WTC11 (cell line): ENCODE measurements around the gene CD28. TPM values are rescaled to one million over a fixed set of nuclear protein-coding genes. Genes with fewer than 3 reads are reported as not detected.

ENCODE experiments used
- ARID4B ChIP-seq: sonication (generic); formaldehyde crosslinking; IDR thresholded peaks from 2 replicates; pipeline ENCODE4 v1.8.0; 2023; ENCODE audit warnings: missing genetic modification reagents, mild to moderate bottlenecking, borderline replicate concordance
- ATF2 ChIP-seq: sonication (generic); formaldehyde crosslinking; IDR thresholded peaks from 2 replicates; pipeline ENCODE4 v1.8.1; 2022; ENCODE audit warnings: low read depth, missing genetic modification reagents, borderline replicate concordance
- ATF3 ChIP-seq: sonication (generic); formaldehyde crosslinking; conservative IDR thresholded peaks from 2 replicates; pipeline ENCODE4 v1.8.1; 2022; ENCODE audit warnings: mild to moderate bottlenecking, missing genetic modification reagents
- CTCF ChIP-seq: fragments of 200-600 bp; IDR thresholded peaks from 2 replicates; pipeline ENCODE4 v1.8.0; 2022; ENCODE audit warnings: antibody characterized with exemption
- ETV6 ChIP-seq: sonication (generic); formaldehyde crosslinking; IDR thresholded peaks from 2 replicates; pipeline ENCODE4 v1.8.1; 2022; ENCODE audit warnings: mild to moderate bottlenecking, missing genetic modification reagents
- MLX ChIP-seq: sonication (generic); formaldehyde crosslinking; IDR thresholded peaks from 2 replicates; pipeline ENCODE4 v1.8.1; 2023; ENCODE audit warnings: mild to moderate bottlenecking, missing genetic modification reagents, moderate library complexity
- NFYB ChIP-seq: sonication (generic); formaldehyde crosslinking; conservative IDR thresholded peaks from 2 replicates; pipeline ENCODE4 v1.8.0; 2022; ENCODE audit warnings: low read depth, missing genetic modification reagents
- NR1H2 ChIP-seq: sonication (generic); formaldehyde crosslinking; IDR thresholded peaks from 2 replicates; pipeline ENCODE4 v1.9.0; 2021; ENCODE audit warnings: mild to moderate bottlenecking, moderate library complexity, missing genetic modification reagents
- NR2C2 ChIP-seq: sonication (generic); formaldehyde crosslinking; IDR thresholded peaks from 2 replicates; pipeline ENCODE4 v1.8.0; 2022; ENCODE audit warnings: mild to moderate bottlenecking, missing genetic modification reagents
- SOX15 ChIP-seq: fragments of 250-450 bp; sonication (Bioruptor Pico); IDR thresholded peaks from 2 replicates; pipeline ENCODE4 v1.9.0; 2021; ENCODE audit warnings: mild to moderate bottlenecking
- TP53 ChIP-seq: sonication (generic); formaldehyde crosslinking; IDR thresholded peaks from 2 replicates; pipeline ENCODE4 v1.8.1; 2023; ENCODE audit warnings: mild to moderate bottlenecking, missing genetic modification reagents
- ZNF263 ChIP-seq: sonication (generic); formaldehyde crosslinking; IDR thresholded peaks from 2 replicates; pipeline ENCODE4 v1.8.1; 2022; ENCODE audit warnings: low read depth, mild to moderate bottlenecking, moderate library complexity, missing genetic modification reagents
- ZNF396 ChIP-seq: fragments of 250-450 bp; sonication (Bioruptor Pico); IDR thresholded peaks from 2 replicates; pipeline ENCODE4 v1.8.0; 2021; ENCODE audit warnings: mild to moderate bottlenecking, moderate library complexity, borderline replicate concordance
- ZNF512 ChIP-seq: sonication (generic); formaldehyde crosslinking; IDR thresholded peaks from 2 replicates; pipeline ENCODE4 v1.8.1; 2022; ENCODE audit warnings: missing genetic modification reagents, borderline replicate concordance
- ZSCAN18 ChIP-seq: fragments of 250-450 bp; sonication (Bioruptor Pico); IDR thresholded peaks from 2 replicates; pipeline ENCODE4 v2.1.2; 2022; ENCODE audit warnings: mild to moderate bottlenecking, moderate library complexity
- total RNA-seq: library from RNA; stranded (reverse); gene quantifications from 3 replicates; pipeline ENCODE4 v1.2.3, GENCODE V29; 2021

The CD28 gene
- total RNA-seq, 1 experiment from 2014 or later, result 0.11 TPM

GRCh38 chr2:203683932-203684556, 22.4 kb upstream of the CD28 start (continued):
- TF ChIP-seq ARID4B (CRISPR knock-in tag) (no peak), ZNF263 (CRISPR knock-in tag) (no peak), ZNF512 (no peak), NR1H2 (CRISPR knock-in tag) (no peak), SOX15 (no peak), CTCF (no peak), NFYB (no peak), ATF2 (CRISPR knock-in tag) (no peak), ATF3 (CRISPR knock-in tag) (no peak), ETV6 (CRISPR knock-in tag) (no peak), MLX (CRISPR knock-in tag) (no peak), ZNF396 (CRISPR knock-in tag) (no peak), ZSCAN18 (CRISPR knock-in tag) (no peak), TP53 (CRISPR knock-in tag) (no peak), NR2C2 (no peak)
